Fibroblast of pulmonary artery (primary cell): ENCODE results near the gene SLC38A5.

Experiments used
- DNase-seq: peaks from one replicate; pipeline ENCODE4 v3.0.0-alpha.2; 2010; ENCODE audit warnings: low read depth
- H3K4me3 ChIP-seq: replicated peaks from 2 replicates; pipeline ENCODE4 v1.5.1; 2011; ENCODE audit warnings: low read depth, mild to moderate bottlenecking, control low read depth, low read length, moderate library complexity
- CTCF ChIP-seq: IDR thresholded peaks from 2 replicates; pipeline ENCODE4 v1.5.1; 2011; ENCODE audit warnings: mild to moderate bottlenecking, control low read depth, low read length, inconsistent platforms; ENCODE audit errors: missing control alignments

The SLC38A5 gene

GRCh38 chrX:48513670-48514069 lies 43.6 kb upstream of the SLC38A5 start:
- no peak overlapping the region for H3K4me3 ChIP-seq
- DNase-seq, result no peak
- TF ChIP-seq CTCF, result no peak

- TF ChIP-seq CTCF, result no peak
- no peak overlapping the region for H3K4me3 ChIP-seq
- DNase-seq, result no peak
Observed at GRCh38 chrX:48512371-48512935, 42.4 kb upstream of the SLC38A5 start.

- peak; percentile 26 for DNase-seq
- H3K4me3 ChIP-seq, result no peak overlapping the region
- TF ChIP-seq CTCF, result peak; percentile 50
Observed at GRCh38 chrX:48511560-48511959, 41.5 kb upstream of the SLC38A5 start.

GRCh38 chrX:48509619-48510018 lies 39.6 kb upstream of the SLC38A5 start:
- no peak for TF ChIP-seq CTCF
- DNase-seq, result no peak
- H3K4me3 ChIP-seq, result peak overlapping the region; percentile 73

- H3K4me3 ChIP-seq, result peak overlapping the region; percentile 73
- no peak for DNase-seq
- no peak for TF ChIP-seq CTCF
Observed at GRCh38 chrX:48509245-48509590, 39.2 kb upstream of the SLC38A5 start.

- TF ChIP-seq CTCF, result no peak
- H3K4me3 ChIP-seq, result peak within 1 kb of the TSS; percentile 73
- peak; percentile 54 for DNase-seq
Observed at GRCh38 chrX:48508400-48509244, 38.6 kb upstream of the SLC38A5 start, which contains the start of gene PORCN. Gene PORCN, plus strand, starts transcription at chrX:48508992. Its CDS starts 829 bp downstream, at chrX:48509821.
